K562 (cell line): Measurements from ENCODE around the gene PGBD1. TPM values are rescaled to one million over a fixed set of nuclear protein-coding genes. Genes with fewer than 3 reads are reported as not detected.
A peak's percentile ranks its signal among the peaks of the same experiment; 100 is the strongest.

Experiments used
- ARID3B ChIP-seq: fragments of 250-450 bp; sonication (Bioruptor Pico); IDR thresholded peaks from 2 replicates; pipeline ENCODE4 v1.4.0; 2020; ENCODE audit warnings: borderline replicate concordance
- ARID4B ChIP-seq: sonication (generic); formaldehyde crosslinking; IDR thresholded peaks from 2 replicates; pipeline ENCODE4 v1.8.0; 2022; ENCODE audit warnings: mild to moderate bottlenecking, missing genetic modification reagents
- BCL6 ChIP-seq: fragments of 250-450 bp; sonication (Bioruptor Pico); IDR thresholded peaks from 2 replicates; pipeline ENCODE4 v1.4.0; 2020
- CBX1 ChIP-seq: sonication (generic); IDR thresholded peaks from 2 replicates; pipeline ENCODE4 v1.6.1; 2016; ENCODE audit warnings: antibody characterized with exemption, low read depth, mild to moderate bottlenecking
- ELK3 ChIP-seq: fragments of 450-650 bp; formaldehyde crosslinking; IDR thresholded peaks from 2 replicates; pipeline ENCODE4 v1.4.0; 2020; ENCODE audit warnings: mild to moderate bottlenecking
- FOXJ2 ChIP-seq: fragments of 200-800 bp; sonication (Bioruptor generic); IDR thresholded peaks from 2 replicates; pipeline ENCODE4 v1.6.1; 2016; ENCODE audit warnings: missing genetic modification characterization, missing compliant biosample characterization
- HIVEP1 ChIP-seq: fragments of 250-450 bp; sonication (Bioruptor Pico); IDR thresholded peaks from 2 replicates; pipeline ENCODE4 v1.4.0; 2020; ENCODE audit warnings: mild to moderate bottlenecking
- KAT8 ChIP-seq: fragments of 450-650 bp; IDR thresholded peaks from 2 replicates; pipeline ENCODE4 v1.6.1; 2016; ENCODE audit warnings: low read depth, mild to moderate bottlenecking
- NCOA6 ChIP-seq: fragments of 450-650 bp; IDR thresholded peaks from 2 replicates; pipeline ENCODE4 v1.6.1; 2017; ENCODE audit warnings: mild to moderate bottlenecking
- NFXL1 ChIP-seq: fragments of 450-650 bp; formaldehyde crosslinking; IDR thresholded peaks from 2 replicates; pipeline ENCODE4 v1.4.0; 2021; ENCODE audit warnings: mild to moderate bottlenecking
- NONO ChIP-seq, 2 experiments: fragments of 200-400 bp in 1 of 2; fragments of 450-650 bp in 1 of 2; formaldehyde crosslinking in 1 of 2; IDR thresholded peaks; 2 replicates each; pipeline ENCODE4 v1.6.1; 2017; ENCODE audit warnings: low read depth in 2 of 2, mild to moderate bottlenecking in 2 of 2, moderate library complexity in 2 of 2, low read length in 1 of 2
- RBM34 ChIP-seq: fragments of 200-400 bp; formaldehyde crosslinking; IDR thresholded peaks from 2 replicates; pipeline ENCODE4 v1.6.1; 2018; ENCODE audit warnings: low read length, borderline replicate concordance; ENCODE audit not compliant: insufficient read depth
- SRSF1 ChIP-seq: fragments of 200-400 bp; formaldehyde crosslinking; IDR thresholded peaks from 2 replicates; pipeline ENCODE4 v1.6.1; 2017; ENCODE audit warnings: mild to moderate bottlenecking, low read depth, low read length, moderate library complexity
- TAF15 ChIP-seq: fragments of 200-400 bp; formaldehyde crosslinking; IDR thresholded peaks from 2 replicates; pipeline ENCODE4 v1.6.1; 2017; ENCODE audit warnings: mild to moderate bottlenecking, low read depth, low read length, moderate library complexity
- TAF7 ChIP-seq: fragments of 450-650 bp; IDR thresholded peaks from 2 replicates; pipeline ENCODE4 v1.6.1; 2016; ENCODE audit warnings: missing genetic modification characterization, missing compliant biosample characterization
- ZBTB1 ChIP-seq: sonication (generic); formaldehyde crosslinking; IDR thresholded peaks from 2 replicates; pipeline ENCODE4 v1.8.1; 2023; ENCODE audit warnings: missing genetic modification reagents, low read depth, mild to moderate bottlenecking, borderline replicate concordance
- ZBTB7A ChIP-seq: IDR thresholded peaks from 2 replicates; pipeline ENCODE4 v1.6.1; 2011; ENCODE audit warnings: low read depth, mild to moderate bottlenecking, low read length, moderate library complexity, borderline replicate concordance; ENCODE audit not compliant: control insufficient read depth
- ZEB2 ChIP-seq: fragments of 450-650 bp; IDR thresholded peaks from 2 replicates; pipeline ENCODE4 v1.6.1; 2016
- ZNF124 ChIP-seq: sonication (generic); formaldehyde crosslinking; IDR thresholded peaks from 2 replicates; pipeline ENCODE4 v1.8.1; 2022; ENCODE audit warnings: missing genetic modification reagents
- ZNF143 ChIP-seq: sonication (generic); formaldehyde crosslinking; IDR thresholded peaks from 2 replicates; pipeline ENCODE4 v1.9.0; 2022; ENCODE audit warnings: mild to moderate bottlenecking, missing genetic modification reagents
- ZNF717 ChIP-seq: fragments of 250-450 bp; sonication (Bioruptor Pico); IDR thresholded peaks from 2 replicates; pipeline ENCODE4 v1.5.0; 2021
- polyA plus RNA-seq, 8 experiments: library from polyadenylated mRNA; depleted of rRNA in 4 of 8; stranded (reverse) in 5 of 8; unstranded in 3 of 8; fragments of >200 nt; fragmentation: Nextera tagmentation in 2 of 8; fragmentation: Illumina TruSeq in 1 of 8; extraction: Ambion mirVana in 2 of 8; extraction: Trizol in 1 of 8; gene quantifications; 2 replicates each; pipeline versions ENCODE4 v1.2.1 to v1.2.3, GENCODE V29; 2011 to 2014; ENCODE audit warnings: inconsistent platforms in 1 of 8, missing spikeins in 1 of 8
- total RNA-seq, 7 experiments: library from RNA; depleted of rRNA in 6 of 7; stranded (reverse); fragments of >200 nt in 6 of 7; fragmentation: Illumina TruSeq in 2 of 7; extraction: Trizol in 2 of 7; gene quantifications; 2 replicates each; pipeline versions ENCODE4 v1.2.1 to v1.2.3, GENCODE V29; 2011 to 2021; ENCODE audit warnings: low replicate concordance in 1 of 7

Gene PGBD1
- total and polyA plus RNA-seq, 9 of the 15 experiments (the other 6 are each of a cell fraction or from before 2014, with no cell fraction given) = 3.3 to 9.0 (median 7.3) TPM

- TF ChIP-seq TAF15 = no peak
- TF ChIP-seq ARID4B = peak; percentile 63; the same call in 1 of the 2 replicates
- TF ChIP-seq SRSF1 = no peak
- no peak for TF ChIP-seq ZNF143 (CRISPR knock-in tag)
- peak; percentile 81; the same call in 1 of the 2 replicates for TF ChIP-seq CBX1
- no peak for TF ChIP-seq ZNF717
- TF ChIP-seq HIVEP1 = no peak
- TF ChIP-seq ZNF124 (CRISPR knock-in tag) = no peak
- TF ChIP-seq ZBTB1 (CRISPR knock-in tag) = no peak
- TF ChIP-seq TAF7 (tag) = no peak
- no peak for TF ChIP-seq ARID3B (CRISPR knock-in tag)
- no peak for TF ChIP-seq RBM34
- peak; percentile 93 for TF ChIP-seq ZBTB7A
- TF ChIP-seq NONO (IDR thresholded peaks at IDR 0.05; ENCODE audit: low read depth in 2 of 2, low read length in 1 of 2) = peak; percentile 37 to 40; a peak in 1 of 4 replicates
- no peak for TF ChIP-seq BCL6 (CRISPR knock-in tag)
- no peak for TF ChIP-seq FOXJ2 (tag)
- no peak for TF ChIP-seq KAT8
- TF ChIP-seq ELK3 = no peak
- no peak for TF ChIP-seq NCOA6
- no peak for TF ChIP-seq NFXL1 (CRISPR knock-in tag)
- no peak for TF ChIP-seq ZEB2
These were observed at the start of gene PGBD1 (continued) for GRCh38 chr6:28281288-28282064.
